H9 (cell line): ENCODE measurements around the gene DSP. TPM values are rescaled to one million over a fixed set of nuclear protein-coding genes. Genes with fewer than 3 reads are reported as not detected.

Source experiments
- DNase-seq: peaks from one replicate; pipeline ENCODE4 v3.0.0-alpha.2; 2017
- H2AFZ ChIP-seq: one replicate; pipeline ENCODE4 v1.6.1; 2013; ENCODE audit warnings: mild to moderate bottlenecking, low read length, control low read depth, moderate library complexity
- H2AK5ac ChIP-seq: 2 replicates; pipeline ENCODE4 v1.6.1; 2013; ENCODE audit warnings: low read length, control low read depth, mixed read lengths; ENCODE audit not compliant: insufficient read length
- H2BK120ac ChIP-seq: one replicate; pipeline ENCODE4 v1.6.1; 2013; ENCODE audit warnings: low read depth, mild to moderate bottlenecking, low read length, control low read depth, inconsistent platforms; ENCODE audit not compliant: poor library complexity, severe bottlenecking
- H2BK12ac ChIP-seq: 2 replicates; pipeline ENCODE4 v1.6.1; 2013; ENCODE audit warnings: low read length, control low read depth, mixed read lengths, low read depth; ENCODE audit not compliant: insufficient read length
- H2BK15ac ChIP-seq: 2 replicates; pipeline ENCODE4 v1.6.1; 2013; ENCODE audit warnings: low read depth, low read length, control low read depth
- H2BK20ac ChIP-seq: one replicate; pipeline ENCODE4 v1.6.1; 2013; ENCODE audit warnings: low read depth, mild to moderate bottlenecking, low read length, control low read depth, inconsistent platforms; ENCODE audit not compliant: poor library complexity, severe bottlenecking
- H2BK5ac ChIP-seq: 2 replicates; pipeline ENCODE4 v1.6.1; 2013; ENCODE audit warnings: low read length, control low read depth, mixed read lengths; ENCODE audit not compliant: insufficient read length
- H3K14ac ChIP-seq: 2 replicates; pipeline ENCODE4 v1.6.1; 2013; ENCODE audit warnings: low read length, control low read depth; ENCODE audit not compliant: insufficient read depth
- H3K18ac ChIP-seq: 2 replicates; pipeline ENCODE4 v1.6.1; 2013; ENCODE audit warnings: low read depth, mild to moderate bottlenecking, mixed read lengths, low read length, control low read depth; ENCODE audit not compliant: insufficient read length
- H3K23ac ChIP-seq: 2 replicates; pipeline ENCODE4 v1.6.1; 2013; ENCODE audit warnings: low read length, control low read depth, mixed read lengths, low read depth; ENCODE audit not compliant: insufficient read length
- H3K23me2 ChIP-seq: 2 replicates; pipeline ENCODE4 v1.6.1; 2013; ENCODE audit warnings: low read depth, mild to moderate bottlenecking, mixed read lengths, low read length, control low read depth; ENCODE audit not compliant: insufficient read length, poor library complexity, severe bottlenecking
- H3K27ac ChIP-seq: 2 replicates; pipeline ENCODE4 v1.5.1; 2013; ENCODE audit warnings: low read length, control low read depth, mixed read lengths, low read depth; ENCODE audit not compliant: insufficient read length
- H3K27me3 ChIP-seq: 2 replicates; pipeline ENCODE4 v1.6.1; 2013; ENCODE audit warnings: low read length, control low read depth, inconsistent platforms; ENCODE audit not compliant: insufficient read depth
- H3K4ac ChIP-seq: 2 replicates; pipeline ENCODE4 v1.6.1; 2013; ENCODE audit warnings: low read depth, mild to moderate bottlenecking, control low read depth, inconsistent platforms, low read length, moderate library complexity
- H3K4me1 ChIP-seq: 2 replicates; pipeline ENCODE4 v1.6.1; 2013; ENCODE audit warnings: low read length, control low read depth, inconsistent platforms; ENCODE audit not compliant: insufficient read depth
- H3K4me2 ChIP-seq: 2 replicates; pipeline ENCODE4 v1.6.1; 2013; ENCODE audit warnings: low read length, control low read depth, mixed read lengths; ENCODE audit not compliant: insufficient read length, insufficient read depth
- H3K56ac ChIP-seq: 2 replicates; pipeline ENCODE4 v1.6.1; 2013; ENCODE audit warnings: low read depth, mild to moderate bottlenecking, mixed read lengths, low read length, control low read depth; ENCODE audit not compliant: insufficient read length
- H3K79me1 ChIP-seq: 2 replicates; pipeline ENCODE4 v1.6.1; 2013; ENCODE audit warnings: low read depth, mild to moderate bottlenecking, moderate library complexity, low read length, control low read depth, inconsistent platforms; ENCODE audit not compliant: insufficient read depth, poor library complexity, severe bottlenecking
- H3K79me2 ChIP-seq: 2 replicates; pipeline ENCODE4 v1.6.1; 2013; ENCODE audit warnings: low read length, control low read depth, inconsistent platforms; ENCODE audit not compliant: insufficient read depth
- H3K9ac ChIP-seq: 2 replicates; pipeline ENCODE4 v1.6.1; 2013; ENCODE audit warnings: low read length, control low read depth, mixed read lengths; ENCODE audit not compliant: insufficient read length; ENCODE audit errors: extremely low read depth
- H3K9me3 ChIP-seq: one replicate; pipeline ENCODE4 v1.6.1; 2013; ENCODE audit warnings: low read depth, low read length, inconsistent platforms; ENCODE audit not compliant: control insufficient read depth
- H3T11ph ChIP-seq: one replicate; pipeline ENCODE4 v1.6.1; 2013; ENCODE audit warnings: mild to moderate bottlenecking, low read length, control low read depth, inconsistent platforms
- H4K20me1 ChIP-seq: one replicate; pipeline ENCODE4 v1.6.1; 2013; ENCODE audit not compliant: control insufficient read depth, insufficient read length, insufficient read depth
- H4K5ac ChIP-seq: 2 replicates; pipeline ENCODE4 v1.6.1; 2013; ENCODE audit warnings: low read depth, mild to moderate bottlenecking, mixed read lengths, low read length, control low read depth; ENCODE audit not compliant: insufficient read length
- H4K8ac ChIP-seq: replicated peaks from 2 replicates; pipeline ENCODE4 v1.6.1; 2013; ENCODE audit warnings: low read length, control low read depth, mixed read lengths, low read depth; ENCODE audit not compliant: insufficient read length
- H4K91ac ChIP-seq: 2 replicates; pipeline ENCODE4 v1.6.1; 2013; ENCODE audit warnings: low read depth, mild to moderate bottlenecking, moderate library complexity, mixed read lengths, low read length, control low read depth; ENCODE audit not compliant: insufficient read length
- H3K27ac Mint-ChIP-seq, 3 experiments: 2 replicates in 2 of 3; 3 replicates in 1 of 3; pipeline ENCODE4 v1.8.0; 2020 to 2021; ENCODE audit warnings: mixed read lengths in 3 of 3, mild to moderate bottlenecking in 1 of 3, moderate library complexity in 1 of 3
- H3K27me3 Mint-ChIP-seq: 2 replicates; pipeline ENCODE4 v1.8.0; 2021; ENCODE audit warnings: low read depth, mild to moderate bottlenecking, moderate library complexity, mixed read lengths
- H3K36me3 Mint-ChIP-seq, 3 experiments: 2 replicates in 2 of 3; 3 replicates in 1 of 3; pipeline ENCODE4 v1.8.0; 2020 to 2021; ENCODE audit warnings: low read depth in 3 of 3, mixed read lengths in 3 of 3; ENCODE audit not compliant: insufficient read depth in 1 of 3
- H3K4me1 Mint-ChIP-seq, 2 experiments: 2 replicates each; pipeline ENCODE4 v1.8.0; 2020; ENCODE audit warnings: mixed read lengths in 2 of 2
- H3K4me3 Mint-ChIP-seq, 2 experiments: 2 replicates in 1 of 2; 3 replicates in 1 of 2; pipeline ENCODE4 v1.8.0; 2020 to 2021; ENCODE audit warnings: mild to moderate bottlenecking in 2 of 2, mixed read lengths in 2 of 2, moderate library complexity in 1 of 2
- H3K9me3 Mint-ChIP-seq, 2 experiments: 2 replicates in 1 of 2; 3 replicates in 1 of 2; pipeline ENCODE4 v1.8.0; 2020; ENCODE audit warnings: mild to moderate bottlenecking in 2 of 2, mixed read lengths in 2 of 2, moderate library complexity in 1 of 2
- CTCF ChIP-seq: fragments of 200-600 bp; sonication (generic); conservative IDR thresholded peaks from 3 replicates; pipeline ENCODE4 v1.8.0; 2021; ENCODE audit warnings: antibody characterized with exemption, mild to moderate bottlenecking
- WGBS: extraction: QIAGEN DNeasy Blood & Tissue Kit; methylation state at CpG from one replicate; pipeline ENCODE4 v1.1.7; 2013; ENCODE audit warnings: missing lambda C conversion rate, low lambda C conversion rate, mixed read lengths; ENCODE audit not compliant: insufficient read length; ENCODE audit errors: extremely low coverage; 5-methylcytosine and 5-hydroxymethylcytosine counted together
- total RNA-seq: library from RNA; stranded (reverse); gene quantifications from 2 replicates; pipeline ENCODE4 v1.2.1, GENCODE V29; 2021

DSP gene
- total RNA-seq, 1 experiment from 2014 or later, result 48.9 TPM

- Histone ChIP-seq H2BK5ac (no peak overlapping the region), H3K23ac (no peak overlapping the region), H3K4ac (no peak overlapping the region), H3K79me2 (no peaks in the 10 kb centered on the region), H3K23me2 (no peaks in the 10 kb centered on the region), H3K27me3 (no peaks in the 10 kb centered on the region), H2BK120ac (no peak overlapping the region), H3K4me2 (no peak overlapping the region), H4K8ac (no peak overlapping the region), H2BK15ac (no peak overlapping the region), H3T11ph (no peak overlapping the region), H3K18ac (no peak overlapping the region), H2AFZ (no peak overlapping the region), H3K27ac (no peak overlapping the region), H3K79me1 (no peaks in the 10 kb centered on the region), H3K14ac (no peak overlapping the region), H4K20me1 (no peaks in the 10 kb centered on the region), H2BK20ac (no peak overlapping the region), H3K56ac (no peak overlapping the region), H4K5ac (no peak overlapping the region), H3K9me3 (no peaks in the 10 kb centered on the region), H2BK12ac (no peak overlapping the region), H3K9ac (no peak overlapping the region), H3K4me1 (no peaks in the 10 kb centered on the region), H4K91ac (no peak overlapping the region), H2AK5ac (no peak overlapping the region)
- 0 out of 4 replicates have a peak, but pooled peaks cover 0 to 4% of the 10 kb centered on the region in 2 experiments for H3K4me1 Mint-ChIP-seq
- peaks cover 10 to 54% (median 39%) of the 10 kb centered on the region in 3 experiments for H3K36me3 Mint-ChIP-seq
- no peak for DNase-seq
- no CpG with 5 or more reads among the region's 4 CpGs for WGBS
- no peak overlapping the region for H3K27ac Mint-ChIP-seq
- H3K9me3 Mint-ChIP-seq, result no peaks in the 10 kb centered on the region
- no peak for TF ChIP-seq CTCF
- H3K27me3 Mint-ChIP-seq, result no peaks in the 10 kb centered on the region
- no peak overlapping the region for H3K4me3 Mint-ChIP-seq
Observed at GRCh38 chr6:7558781-7559180, 17.3 kb downstream of the DSP start.
